PC-3 (cell line): ENCODE data around the gene GLYATL1.

Experiments used
- EZH2 ChIP-seq: fragments of 300-600 bp; sonication (generic); IDR thresholded peaks from one replicate; pipeline ENCODE4 v1.6.1; 2017; ENCODE audit warnings: antibody characterized with exemption, mild to moderate bottlenecking, low read length; ENCODE audit not compliant: unreplicated experiment
- TF ChIP-seq, protein P1 (sequence below): fragments of 300-600 bp; sonication (generic); conservative IDR thresholded peaks from 2 replicates; pipeline ENCODE4 v1.5.1; 2017; ENCODE audit warnings: antibody characterized with exemption, low read depth, mild to moderate bottlenecking, low read length

DNA sequence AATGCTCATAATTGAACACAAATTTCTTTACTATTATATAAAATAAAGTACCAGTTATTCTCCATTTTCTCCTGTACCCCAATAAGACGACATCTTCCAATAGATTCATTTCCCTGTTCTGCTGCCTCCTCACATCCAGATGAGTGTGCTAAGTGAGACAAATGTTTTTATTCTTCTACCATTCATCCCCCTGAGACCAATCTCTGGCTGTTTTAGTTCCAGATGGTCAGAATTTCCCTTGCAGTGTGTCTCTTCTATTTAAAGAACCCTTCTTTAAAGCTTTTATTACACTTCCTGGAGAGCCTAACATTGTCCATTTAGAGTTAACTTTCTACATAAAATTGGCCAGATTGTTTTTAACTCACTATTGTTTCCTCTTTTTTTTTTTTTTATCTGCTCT is 41.2 kb upstream of the GLYATL1 start:
- TF ChIP-seq EZH2, result no peak
- TF ChIP-seq, protein P1, sequence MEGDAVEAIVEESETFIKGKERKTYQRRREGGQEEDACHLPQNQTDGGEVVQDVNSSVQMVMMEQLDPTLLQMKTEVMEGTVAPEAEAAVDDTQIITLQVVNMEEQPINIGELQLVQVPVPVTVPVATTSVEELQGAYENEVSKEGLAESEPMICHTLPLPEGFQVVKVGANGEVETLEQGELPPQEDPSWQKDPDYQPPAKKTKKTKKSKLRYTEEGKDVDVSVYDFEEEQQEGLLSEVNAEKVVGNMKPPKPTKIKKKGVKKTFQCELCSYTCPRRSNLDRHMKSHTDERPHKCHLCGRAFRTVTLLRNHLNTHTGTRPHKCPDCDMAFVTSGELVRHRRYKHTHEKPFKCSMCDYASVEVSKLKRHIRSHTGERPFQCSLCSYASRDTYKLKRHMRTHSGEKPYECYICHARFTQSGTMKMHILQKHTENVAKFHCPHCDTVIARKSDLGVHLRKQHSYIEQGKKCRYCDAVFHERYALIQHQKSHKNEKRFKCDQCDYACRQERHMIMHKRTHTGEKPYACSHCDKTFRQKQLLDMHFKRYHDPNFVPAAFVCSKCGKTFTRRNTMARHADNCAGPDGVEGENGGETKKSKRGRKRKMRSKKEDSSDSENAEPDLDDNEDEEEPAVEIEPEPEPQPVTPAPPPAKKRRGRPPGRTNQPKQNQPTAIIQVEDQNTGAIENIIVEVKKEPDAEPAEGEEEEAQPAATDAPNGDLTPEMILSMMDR, result no peak
